HG03097 (cell line): ENCODE data around the gene PRR19.

Source experiments
- ATAC-seq: cut with Tn5 transposase; IDR thresholded peaks from one replicate; pipeline ENCODE4 v1.9.1; 2021; ENCODE audit not compliant: unreplicated experiment, low FRiP score

The PRR19 gene

DNA sequence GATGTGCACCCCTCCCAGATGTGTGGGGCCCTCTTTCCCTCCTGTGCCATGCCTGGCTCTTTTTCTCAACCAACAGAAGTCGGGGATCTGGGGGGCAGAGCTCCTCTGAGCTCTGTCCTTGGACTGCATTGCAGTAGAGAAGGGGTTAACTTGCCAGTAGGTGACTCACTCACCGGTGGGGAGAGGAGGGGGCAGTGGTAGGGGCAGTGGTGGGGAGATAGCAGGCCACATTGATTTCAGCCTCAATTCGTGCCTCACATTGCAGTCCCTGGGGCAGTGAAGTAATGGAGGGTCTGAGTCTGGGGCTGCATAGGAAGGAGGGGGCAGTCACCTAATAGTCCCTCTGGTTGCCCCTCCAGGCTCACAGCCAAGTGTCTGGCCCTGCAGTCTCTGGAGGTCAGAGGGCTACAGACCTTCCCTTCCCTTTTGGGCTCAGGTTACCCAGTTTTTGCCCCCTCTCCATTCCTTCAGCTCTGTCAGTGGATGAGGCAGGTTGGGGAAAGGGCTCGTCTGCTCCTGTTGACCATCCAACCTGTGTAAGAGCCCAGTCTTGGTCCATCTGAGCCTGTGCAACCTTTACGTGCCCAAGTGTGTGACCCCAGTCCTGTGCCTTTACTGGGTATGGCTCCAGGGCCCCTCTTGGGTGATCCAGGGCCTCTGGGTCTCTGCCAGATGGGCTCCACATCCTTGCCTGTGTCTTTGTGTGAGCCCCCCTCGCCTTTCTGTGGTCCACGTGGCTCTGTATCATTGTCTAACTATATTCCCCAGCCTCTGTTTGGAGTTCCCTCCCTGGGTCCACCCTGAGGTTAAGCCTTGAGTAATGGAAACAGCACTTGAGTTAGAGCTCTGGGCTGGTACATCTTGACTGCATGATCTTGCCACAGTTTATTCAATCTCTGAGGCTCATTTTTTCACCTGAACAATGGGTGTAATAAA is 19.8 kb upstream of the PRR19 start:
- ATAC-seq, result no peak

DNA sequence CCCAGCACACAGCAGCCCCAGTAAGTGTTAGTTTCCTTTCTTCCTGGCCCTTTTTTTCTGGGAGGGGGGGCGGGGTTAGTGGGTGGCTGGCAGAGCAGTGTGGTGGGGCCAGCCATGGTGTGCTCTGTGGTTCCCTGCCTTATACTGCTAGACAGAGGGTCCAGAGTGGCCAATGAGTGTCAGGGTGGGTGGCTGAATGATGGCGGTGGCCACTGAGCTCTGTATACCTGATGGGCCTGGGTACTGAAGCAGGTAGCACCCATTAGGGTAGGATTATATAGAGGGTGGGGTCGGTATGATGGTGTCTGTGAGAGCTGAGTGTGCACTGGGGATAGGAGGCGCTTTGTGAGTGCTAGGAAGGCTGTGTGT is 19.1 kb upstream of the PRR19 start:
- ATAC-seq, result no peak

DNA sequence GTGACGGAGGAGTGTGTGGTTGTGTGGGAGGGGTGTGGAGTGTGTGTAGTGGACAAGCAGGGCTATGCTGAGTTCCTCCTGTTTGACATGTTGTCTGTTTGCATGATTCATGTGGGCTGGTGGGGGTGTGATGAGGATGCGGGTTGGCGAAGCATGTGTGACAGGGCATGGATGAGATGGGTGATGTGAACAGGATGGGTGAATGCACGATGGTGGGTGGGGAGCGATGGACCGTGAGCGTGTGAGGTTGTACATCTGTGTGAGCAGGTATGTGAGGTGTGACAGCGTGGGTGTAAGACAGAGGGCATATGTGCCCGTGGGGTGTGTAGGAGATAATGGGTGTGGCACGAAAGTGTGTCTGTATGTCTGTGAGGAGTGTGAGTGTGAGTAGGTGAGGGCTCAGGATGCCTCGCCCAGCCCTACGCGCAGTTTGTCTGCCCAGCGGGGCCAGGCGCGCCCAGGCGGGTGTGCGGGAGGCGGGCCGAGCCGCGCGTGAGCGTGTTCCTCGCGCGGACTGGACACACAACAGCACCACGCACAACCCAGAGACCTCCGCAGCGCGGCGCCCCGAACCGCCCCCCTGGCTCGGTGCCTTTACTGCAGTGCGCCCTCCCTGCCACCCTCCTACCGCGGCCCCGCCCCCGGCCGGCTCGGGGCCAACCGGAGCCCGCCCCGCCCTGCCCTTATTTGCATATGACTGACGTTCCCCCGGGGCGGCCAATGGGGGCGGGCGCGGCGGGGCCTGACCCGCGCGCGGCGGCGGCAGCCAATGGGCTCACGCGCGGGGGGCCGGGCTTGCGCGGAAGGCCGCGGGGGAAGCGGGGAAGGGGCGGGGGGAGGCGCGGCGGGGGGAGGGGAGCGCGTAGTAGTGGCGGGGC is 18.5 kb upstream of the PRR19 start:
- ATAC-seq, result peak; percentile 45

DNA sequence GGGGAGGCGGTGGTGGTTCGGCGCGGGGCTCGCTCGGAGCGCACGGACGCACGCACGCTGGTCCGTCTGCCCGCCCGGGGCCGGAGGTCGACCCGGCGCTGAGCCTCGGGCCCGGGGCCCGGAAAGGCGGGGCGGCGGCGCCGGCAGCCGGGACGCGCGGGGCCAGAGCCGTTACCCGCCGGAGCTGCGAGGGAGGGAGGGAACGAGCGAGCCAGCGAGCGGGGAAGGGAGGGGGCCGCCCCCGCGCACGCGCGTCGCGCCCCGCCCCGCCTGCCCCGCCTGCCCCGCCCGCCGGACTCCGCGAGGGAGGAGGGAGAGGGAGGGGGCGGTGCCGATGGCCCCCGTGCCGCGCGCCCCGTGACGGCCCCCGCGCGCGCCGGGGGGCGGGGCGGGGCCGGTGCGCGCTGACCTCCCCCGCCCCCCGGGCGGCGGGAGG is 17.8 kb upstream of the PRR19 start:
- ATAC-seq, result peak; percentile 26

DNA sequence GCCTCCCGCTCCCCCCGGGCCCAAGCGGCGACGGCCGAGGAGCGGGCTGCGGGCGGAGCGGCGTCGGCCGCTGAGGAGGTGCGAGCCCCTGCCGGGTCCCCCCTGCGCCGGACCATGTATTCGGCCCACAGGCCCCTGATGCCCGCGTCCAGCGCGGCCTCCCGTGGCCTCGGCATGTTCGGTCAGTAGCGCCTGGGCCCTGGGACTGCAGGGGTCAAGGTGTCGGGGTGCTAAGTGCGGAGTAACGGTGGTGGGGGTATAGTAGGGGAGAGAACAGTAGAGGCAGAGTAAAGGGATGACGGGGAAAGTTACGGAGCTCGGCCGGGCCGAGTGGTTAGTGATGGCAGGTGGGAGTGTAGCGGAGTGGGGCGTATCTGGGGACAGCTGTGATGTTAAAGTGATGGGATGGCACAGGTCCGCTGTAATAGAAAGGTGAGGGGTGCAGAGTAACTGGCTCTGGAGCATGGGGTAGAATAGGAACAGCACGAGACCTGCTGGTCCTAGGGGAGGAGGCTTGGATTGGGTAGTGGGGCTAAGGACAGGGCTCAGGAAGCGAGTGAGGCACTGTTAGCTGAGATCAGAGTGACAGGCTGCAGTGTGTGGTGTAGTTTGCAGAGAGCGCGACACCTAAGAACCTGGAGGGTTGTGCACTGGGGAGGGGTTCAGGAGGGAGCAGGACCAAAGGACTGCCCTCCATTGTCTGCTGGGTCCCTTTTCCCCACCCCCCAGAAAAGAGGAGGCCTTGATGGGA is 17.2 kb upstream of the PRR19 start:
- no peak for ATAC-seq

DNA sequence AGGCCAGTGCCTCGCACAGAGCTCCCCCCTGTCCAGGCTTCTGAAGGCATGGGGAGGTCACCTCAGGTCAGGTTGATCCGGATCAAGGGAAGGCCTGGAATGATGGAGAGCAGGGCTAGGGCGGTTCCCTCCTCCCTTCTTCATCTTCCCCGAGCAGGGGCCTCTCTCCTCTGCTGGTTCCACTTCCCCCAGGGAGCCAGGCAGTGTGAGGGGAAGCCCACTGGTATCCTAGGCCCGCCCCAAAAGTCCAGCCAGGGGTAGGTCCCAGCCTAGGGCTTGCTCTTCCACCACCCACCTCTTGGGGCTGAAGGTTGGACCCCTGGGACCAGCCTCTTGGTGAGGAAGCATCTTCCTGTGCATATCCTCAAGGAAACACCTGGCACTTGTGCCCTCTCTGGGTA is 16.4 kb upstream of the PRR19 start:
- no peak for ATAC-seq

DNA sequence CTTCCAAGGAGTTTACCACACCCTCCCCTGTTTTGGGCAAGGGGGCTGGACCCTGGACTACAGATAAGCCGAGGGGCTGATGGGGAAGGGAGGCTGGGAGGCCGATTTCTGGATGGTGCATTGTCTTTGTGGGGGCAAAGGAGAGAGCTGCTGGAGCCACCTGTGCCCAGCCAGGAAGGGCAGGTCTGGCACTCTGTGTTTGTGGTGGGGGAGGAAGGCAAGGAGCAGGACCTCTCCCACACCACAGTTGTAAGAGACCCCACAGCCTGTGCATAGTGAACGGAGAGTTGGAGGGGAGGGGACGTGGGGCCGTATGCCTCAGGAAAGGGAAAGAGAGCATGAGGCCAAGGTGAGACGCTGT is 16.0 kb upstream of the PRR19 start:
- no peak for ATAC-seq

DNA sequence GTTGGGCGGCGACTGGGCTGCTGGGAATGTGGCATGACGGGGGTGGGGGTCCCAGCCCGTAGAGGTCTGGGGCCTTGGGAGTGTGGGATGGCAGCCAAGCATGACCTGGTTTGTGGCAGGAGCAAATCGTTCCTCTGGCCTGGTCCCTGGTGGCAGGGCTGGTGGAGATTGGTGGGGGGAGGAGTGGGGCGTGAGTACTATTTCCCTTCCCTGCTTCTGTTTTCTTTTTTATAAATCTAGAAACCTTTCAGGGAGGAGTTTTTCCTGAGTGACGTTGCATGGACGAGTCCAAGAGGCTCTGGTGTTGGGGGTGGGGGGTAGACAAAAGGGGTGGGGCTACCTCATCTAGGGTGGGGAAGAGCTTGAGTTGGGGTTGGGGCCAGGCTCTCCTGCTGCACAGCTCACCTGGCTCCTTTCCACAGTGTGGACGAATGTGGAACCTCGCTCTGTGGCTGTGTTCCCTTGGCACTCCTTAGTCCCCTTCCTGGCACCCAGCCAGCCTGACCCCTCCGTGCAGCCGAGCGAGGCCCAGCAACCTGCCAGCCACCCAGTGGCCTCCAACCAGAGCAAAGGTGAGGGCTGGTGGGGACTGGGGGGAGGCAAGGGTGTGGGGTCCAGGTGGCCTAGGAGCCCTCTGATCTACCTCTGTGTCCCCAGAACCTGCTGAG is 15.4 kb upstream of the PRR19 start:
- no peak for ATAC-seq

DNA sequence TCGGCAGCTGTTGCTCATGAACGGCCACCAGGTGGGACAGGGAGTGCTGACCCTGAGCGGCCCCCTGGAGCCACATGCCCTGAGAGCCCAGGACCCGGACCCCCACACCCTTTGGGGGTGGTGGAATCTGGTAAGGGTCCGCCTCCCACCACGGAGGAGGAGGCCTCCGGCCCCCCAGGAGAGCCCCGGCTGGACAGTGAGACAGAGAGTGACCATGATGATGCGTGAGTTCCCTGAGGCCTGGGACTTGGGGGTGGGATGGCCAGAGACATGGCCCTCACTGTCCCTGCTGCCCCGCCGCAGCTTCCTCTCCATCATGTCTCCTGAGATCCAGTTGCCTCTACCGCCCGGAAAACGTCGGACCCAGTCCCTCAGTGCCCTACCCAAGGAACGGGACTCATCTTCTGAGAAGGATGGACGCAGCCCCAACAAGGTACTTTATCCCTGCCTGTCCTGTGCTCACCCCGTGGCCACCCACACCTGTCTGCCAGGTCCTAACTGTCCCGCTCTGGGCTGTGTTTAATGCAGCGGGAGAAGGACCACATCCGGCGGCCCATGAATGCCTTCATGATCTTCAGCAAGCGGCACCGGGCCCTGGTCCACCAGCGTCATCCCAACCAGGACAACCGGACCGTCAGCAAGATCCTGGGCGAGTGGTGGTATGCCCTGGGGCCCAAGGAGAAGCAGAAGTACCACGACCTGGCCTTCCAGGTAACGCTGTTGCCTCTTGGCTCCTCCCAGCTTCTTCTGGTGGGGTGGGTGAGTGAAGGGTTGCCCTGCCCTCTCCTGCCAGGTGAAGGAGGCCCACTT is 14.7 kb upstream of the PRR19 start:
- ATAC-seq, result no peak

DNA sequence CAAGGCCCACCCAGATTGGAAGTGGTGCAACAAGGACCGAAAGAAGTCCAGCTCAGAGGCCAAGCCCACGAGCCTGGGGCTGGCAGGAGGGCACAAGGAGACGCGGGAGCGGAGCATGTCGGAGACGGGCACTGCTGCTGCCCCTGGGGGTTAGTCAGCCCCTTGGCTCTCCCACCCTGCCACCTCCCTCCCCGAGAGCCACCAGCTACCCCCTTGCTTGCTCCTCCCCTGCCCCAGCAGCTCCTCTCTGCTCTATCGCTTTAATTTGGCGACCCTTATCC is 14.2 kb upstream of the PRR19 start:
- no peak for ATAC-seq

DNA sequence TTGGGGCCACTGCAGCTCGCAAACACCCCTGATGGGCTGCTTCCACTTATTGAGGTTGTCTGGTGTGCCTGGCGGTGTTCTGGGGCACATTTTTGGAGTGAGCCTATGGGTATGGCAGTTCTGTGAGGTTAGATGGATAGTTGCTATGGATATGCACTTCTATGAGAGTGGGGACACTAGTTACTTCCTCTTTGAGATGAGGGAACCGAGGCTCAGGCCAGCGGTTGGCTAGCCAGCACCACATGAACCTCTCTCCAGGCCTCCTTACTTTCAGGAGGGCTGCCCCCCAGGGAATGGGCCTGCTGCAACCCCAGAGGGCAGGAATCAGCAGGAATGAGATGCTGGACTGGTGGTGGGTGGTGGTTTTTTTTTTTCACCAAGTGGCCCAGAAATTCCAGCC is 13.5 kb upstream of the PRR19 start:
- ATAC-seq, result no peak

DNA sequence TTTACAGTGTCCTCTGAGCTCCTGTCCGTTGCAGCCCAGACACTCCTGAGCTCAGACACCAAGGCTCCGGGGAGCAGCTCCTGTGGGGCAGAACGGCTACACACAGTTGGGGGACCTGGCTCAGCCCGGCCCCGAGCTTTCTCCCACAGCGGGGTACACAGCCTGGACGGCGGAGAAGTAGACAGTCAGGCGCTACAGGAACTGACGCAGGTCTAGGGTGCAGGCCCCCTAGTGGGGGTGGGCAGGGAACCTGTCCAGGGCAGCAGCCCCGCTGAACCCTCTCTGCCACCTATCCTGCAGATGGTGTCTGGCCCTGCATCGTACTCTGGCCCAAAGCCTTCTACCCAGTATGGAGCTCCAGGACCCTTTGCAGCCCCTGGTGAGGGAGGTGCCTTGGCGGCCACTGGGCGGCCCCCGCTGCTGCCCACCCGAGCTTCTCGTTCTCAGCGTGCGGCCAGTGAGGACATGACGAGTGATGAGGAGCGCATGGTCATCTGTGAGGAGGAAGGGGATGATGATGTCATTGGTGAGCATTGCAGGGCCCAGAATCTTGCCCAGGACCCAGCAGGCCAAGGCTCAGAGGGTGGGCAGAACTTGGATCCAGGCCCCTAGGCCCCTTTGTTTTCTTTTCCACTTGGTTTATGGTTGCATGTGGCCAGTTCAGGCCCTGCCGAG is 12.9 kb upstream of the PRR19 start:
- ATAC-seq, result no peak

DNA sequence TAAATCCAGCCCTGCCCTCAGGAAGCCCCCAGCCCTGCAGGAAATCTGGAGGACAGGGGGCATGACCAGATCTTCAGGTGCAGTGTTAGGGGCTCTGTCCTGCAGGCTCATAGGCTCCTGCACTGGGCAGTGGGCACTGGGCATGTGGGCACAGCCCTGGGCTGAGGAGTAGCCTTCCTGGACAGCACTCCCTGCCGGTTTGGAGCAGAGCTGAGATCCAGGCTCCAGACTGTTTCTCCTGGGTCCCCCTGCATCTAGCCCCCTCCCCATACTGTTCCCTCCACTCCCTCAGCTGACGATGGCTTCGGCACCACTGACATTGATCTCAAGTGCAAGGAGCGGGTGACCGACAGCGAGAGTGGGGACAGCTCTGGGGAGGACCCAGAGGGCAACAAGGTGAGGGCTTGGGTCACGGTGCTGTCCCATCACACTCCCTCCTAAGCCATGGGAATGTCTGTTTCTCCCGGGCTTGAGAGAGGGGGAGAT is 12.3 kb upstream of the PRR19 start:
- no peak for ATAC-seq

DNA sequence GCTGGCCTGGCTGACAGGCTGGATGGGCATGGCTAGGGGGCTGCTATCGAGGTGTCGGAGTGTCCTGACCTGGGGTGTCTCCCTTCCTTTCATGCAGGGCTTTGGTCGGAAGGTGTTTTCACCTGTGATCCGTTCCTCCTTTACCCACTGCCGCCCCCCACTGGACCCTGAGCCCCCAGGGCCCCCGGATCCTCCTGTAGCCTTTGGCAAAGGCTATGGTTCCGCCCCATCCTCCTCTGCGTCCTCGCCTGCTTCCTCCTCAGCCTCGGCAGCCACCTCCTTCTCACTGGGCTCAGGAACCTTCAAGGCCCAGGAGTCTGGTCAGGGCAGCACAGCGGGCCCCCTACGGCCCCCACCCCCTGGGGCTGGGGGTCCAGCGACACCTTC is 11.8 kb upstream of the PRR19 start:
- no peak for ATAC-seq

DNA sequence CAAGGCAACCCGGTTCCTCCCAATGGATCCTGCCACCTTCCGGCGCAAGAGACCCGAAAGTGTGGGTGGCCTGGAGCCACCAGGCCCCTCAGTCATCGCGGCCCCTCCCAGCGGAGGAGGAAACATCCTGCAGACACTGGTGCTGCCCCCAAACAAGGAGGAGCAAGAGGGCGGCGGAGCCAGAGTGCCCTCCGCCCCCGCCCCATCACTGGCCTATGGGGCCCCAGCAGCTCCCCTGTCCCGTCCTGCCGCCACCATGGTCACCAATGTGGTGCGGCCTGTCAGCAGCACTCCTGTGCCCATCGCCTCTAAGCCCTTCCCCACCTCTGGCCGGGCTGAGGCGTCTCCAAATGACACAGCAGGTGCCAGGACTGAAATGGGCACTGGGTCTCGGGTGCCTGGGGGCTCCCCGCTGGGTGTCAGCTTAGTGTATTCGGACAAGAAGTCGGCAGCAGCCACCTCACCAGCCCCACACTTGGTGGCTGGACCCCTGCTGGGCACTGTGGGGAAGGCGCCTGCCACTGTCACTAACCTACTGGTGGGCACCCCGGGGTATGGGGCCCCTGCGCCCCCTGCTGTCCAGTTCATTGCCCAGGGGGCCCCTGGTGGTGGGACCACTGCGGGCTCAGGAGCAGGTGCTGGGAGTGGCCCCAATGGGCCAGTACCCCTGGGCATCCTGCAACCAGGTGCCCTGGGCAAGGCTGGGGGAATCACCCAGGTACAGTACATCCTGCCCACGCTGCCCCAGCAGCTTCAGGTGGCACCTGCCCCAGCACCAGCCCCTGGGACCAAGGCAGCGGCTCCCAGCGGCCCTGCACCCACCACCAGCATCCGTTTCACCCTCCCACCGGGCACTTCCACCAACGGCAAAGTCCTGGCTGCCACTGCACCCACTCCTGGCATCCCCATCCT is 11.2 kb upstream of the PRR19 start:
- no peak for ATAC-seq

DNA sequence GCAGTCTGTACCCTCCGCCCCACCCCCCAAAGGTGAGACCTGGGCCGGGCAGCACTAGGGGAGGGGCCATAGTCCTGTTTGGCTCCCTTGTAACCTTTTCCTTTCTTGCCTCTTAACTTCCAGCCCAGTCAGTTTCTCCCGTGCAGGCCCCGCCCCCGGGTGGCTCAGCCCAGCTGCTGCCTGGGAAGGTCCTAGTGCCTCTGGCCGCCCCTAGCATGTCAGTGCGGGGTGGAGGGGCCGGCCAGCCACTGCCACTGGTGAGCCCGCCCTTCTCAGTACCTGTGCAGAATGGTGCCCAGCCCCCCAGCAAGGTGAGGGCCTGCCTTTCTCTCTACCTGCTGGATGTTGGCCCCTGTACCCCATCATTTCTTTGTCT is 10.5 kb upstream of the PRR19 start:
- ATAC-seq, result no peak

DNA sequence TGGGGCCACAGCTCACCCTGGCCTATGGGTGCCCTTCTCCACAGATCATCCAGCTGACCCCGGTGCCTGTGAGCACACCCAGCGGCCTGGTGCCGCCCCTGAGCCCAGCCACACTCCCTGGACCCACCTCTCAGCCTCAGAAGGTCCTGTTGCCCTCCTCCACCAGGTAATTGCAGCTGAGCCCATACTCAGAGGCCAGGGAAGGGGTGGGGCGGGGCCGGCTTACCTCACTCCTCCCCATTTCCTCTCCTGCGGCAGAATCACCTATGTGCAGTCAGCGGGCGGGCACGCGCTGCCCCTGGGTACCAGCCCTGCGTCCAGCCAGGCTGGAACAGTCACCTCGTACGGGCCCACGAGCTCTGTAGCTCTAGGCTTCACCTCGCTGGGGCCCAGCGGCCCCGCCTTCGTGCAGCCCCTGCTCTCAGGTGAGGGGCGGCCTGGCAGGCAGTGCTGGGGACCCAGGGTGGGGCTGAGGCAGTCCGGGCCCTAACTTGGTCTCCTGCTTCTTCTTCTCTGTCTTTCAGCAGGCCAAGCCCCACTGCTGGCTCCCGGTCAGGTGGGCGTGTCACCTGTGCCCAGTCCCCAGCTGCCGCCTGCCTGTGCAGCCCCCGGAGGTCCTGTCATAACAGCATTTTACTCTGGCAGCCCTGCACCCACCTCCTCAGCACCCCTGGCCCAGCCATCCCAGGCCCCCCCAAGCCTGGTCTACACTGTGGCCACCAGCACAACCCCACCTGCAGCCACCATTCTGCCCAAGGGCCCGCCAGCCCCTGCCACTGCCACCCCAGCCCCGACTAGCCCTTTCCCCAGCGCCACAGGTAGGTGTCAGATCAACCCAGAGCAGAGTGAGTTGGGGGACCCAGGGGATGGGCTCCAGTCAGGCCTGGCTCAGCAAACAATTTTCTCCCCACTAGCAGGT is 9.6 kb upstream of the PRR19 start:
- no peak for ATAC-seq
